Mononuclear cell (primary cell): ENCODE results near the gene MAG. TPM values are rescaled to one million over a fixed set of nuclear protein-coding genes. Genes with fewer than 3 reads are reported as not detected.

Experiments
- H3K27me3 ChIP-seq: 2 replicates; pipeline ENCODE4 v1.6.0; 2011; ENCODE audit warnings: low read length, control low read depth; ENCODE audit not compliant: insufficient read depth
- H3K4me1 ChIP-seq: 2 replicates; pipeline ENCODE4 v1.5.1; 2011; ENCODE audit warnings: mild to moderate bottlenecking, low read length, control low read depth; ENCODE audit not compliant: insufficient read depth
- H3K4me3 ChIP-seq: 2 replicates; pipeline ENCODE4 v1.5.1; 2011; ENCODE audit warnings: mild to moderate bottlenecking, low read length, moderate library complexity
- H3K9me3 ChIP-seq: 2 replicates; pipeline ENCODE4 v1.5.1; 2011; ENCODE audit warnings: low read depth, mild to moderate bottlenecking, control low read depth, low read length
- total RNA-seq: library from RNA; depleted of rRNA; stranded (reverse); fragments of >200 nt; gene quantifications from one replicate; pipeline ENCODE4 v1.2.3, GENCODE V29; 2012

MAG gene
- total RNA-seq, 1 donor = not detected

DNA sequence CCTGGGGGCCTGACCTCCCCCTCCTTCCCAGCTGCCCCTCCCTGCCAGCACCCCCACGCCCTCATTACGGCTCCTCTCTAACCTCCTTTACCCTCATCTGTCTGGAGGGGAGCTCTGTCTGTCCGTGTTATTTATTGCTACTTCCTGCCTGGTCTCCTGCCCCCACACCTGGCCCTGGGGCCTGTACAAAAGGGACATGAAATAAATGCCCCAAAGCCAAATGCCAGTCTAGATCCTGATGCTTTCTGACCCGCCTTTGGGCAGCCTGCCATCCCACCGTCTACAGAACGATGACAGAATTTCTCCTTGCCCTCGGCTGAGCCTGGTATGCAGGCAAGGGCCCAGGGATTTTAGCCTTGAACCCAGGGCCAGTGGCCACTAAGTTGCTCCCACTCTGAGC is 21.6 kb downstream of the MAG start:
- Histone ChIP-seq H3K27me3 (no peaks in the 10 kb centered on the region), H3K4me1 (peaks cover 22% of the 10 kb centered on the region), H3K4me3 (no peak overlapping the region), H3K9me3 (no peaks in the 10 kb centered on the region)

GRCh38 chr19:35314031-35314430 is 22.1 kb downstream of the MAG start:
- H3K4me3 ChIP-seq = no peak overlapping the region
- H3K4me1 ChIP-seq = peaks cover 26% of the 10 kb centered on the region
- H3K9me3 ChIP-seq = no peaks in the 10 kb centered on the region

GRCh38 chr19:35314858-35315470 is 23.0 kb downstream of the MAG start:
- no peak overlapping the region for H3K4me3 ChIP-seq

More at GRCh38 chr19:35314031-35314430, 22.1 kb downstream of the MAG start:
- H3K27me3 ChIP-seq = no peaks in the 10 kb centered on the region

GRCh38 chr19:35315883-35316282 is 23.9 kb downstream of the MAG start:
- no peaks in the 10 kb centered on the region for H3K27me3 ChIP-seq
- peaks cover 45% of the 10 kb centered on the region for H3K4me1 ChIP-seq
- no peak overlapping the region for H3K4me3 ChIP-seq
- no peaks in the 10 kb centered on the region for H3K9me3 ChIP-seq

More at GRCh38 chr19:35314858-35315470, 23.0 kb downstream of the MAG start:
- Histone ChIP-seq H3K4me1 (peaks cover 35% of the 10 kb centered on the region), H3K27me3 (no peaks in the 10 kb centered on the region), H3K9me3 (no peaks in the 10 kb centered on the region)

- H3K4me1 ChIP-seq = peaks cover 51% of the 10 kb centered on the region
- H3K27me3 ChIP-seq = no peaks in the 10 kb centered on the region
- H3K4me3 ChIP-seq = no peak overlapping the region
- no peaks in the 10 kb centered on the region for H3K9me3 ChIP-seq
Observed at GRCh38 chr19:35316560-35316959, 24.6 kb downstream of the MAG start.

- Histone ChIP-seq H3K4me3 (no peak overlapping the region), H3K27me3 (no peaks in the 10 kb centered on the region), H3K9me3 (no peaks in the 10 kb centered on the region), H3K4me1 (peaks cover 61% of the 10 kb centered on the region)
Observed at GRCh38 chr19:35317464-35318043, 25.6 kb downstream of the MAG start.

DNA sequence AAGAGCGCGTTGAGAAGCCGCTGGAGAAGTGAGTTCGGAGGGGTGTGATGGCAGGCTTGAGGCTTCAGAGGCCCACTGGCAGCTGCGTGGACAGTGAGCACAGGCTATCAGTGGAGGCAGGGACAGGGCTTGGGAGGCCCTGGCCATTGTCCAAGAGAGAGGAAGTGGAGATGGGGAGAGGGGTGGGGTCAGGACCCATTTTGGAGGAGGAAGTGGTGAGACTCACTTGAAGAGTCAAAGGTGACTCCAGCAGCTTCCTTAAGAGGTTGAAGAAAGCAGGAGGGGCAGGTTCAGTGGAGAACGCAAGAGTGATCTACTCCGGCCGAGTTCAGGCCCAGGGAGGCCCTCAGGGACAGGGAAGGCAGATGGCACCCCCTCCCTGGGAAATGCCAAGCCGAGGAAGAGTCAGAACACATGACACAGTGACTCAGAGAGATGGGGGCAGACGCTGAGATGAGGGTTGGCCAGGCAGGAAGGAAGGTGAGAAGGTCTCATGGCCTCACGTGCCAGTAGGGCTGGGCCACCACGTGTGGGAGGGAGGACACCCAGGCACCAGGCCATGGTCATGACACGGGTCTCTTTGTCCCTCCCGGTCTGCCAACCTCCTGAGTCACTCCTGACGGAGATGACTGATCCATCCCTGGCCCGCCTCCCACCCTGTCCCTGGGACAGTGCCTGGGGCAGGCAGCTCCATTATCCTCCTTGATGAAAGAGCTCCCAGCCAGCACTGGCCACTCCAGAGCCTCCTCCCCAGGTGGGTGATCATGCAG is 26.9 kb downstream of the MAG start:
- H3K4me3 ChIP-seq = no peak overlapping the region
- no peaks in the 10 kb centered on the region for H3K9me3 ChIP-seq
- no peaks in the 10 kb centered on the region for H3K27me3 ChIP-seq
- peaks cover 70% of the 10 kb centered on the region for H3K4me1 ChIP-seq

DNA sequence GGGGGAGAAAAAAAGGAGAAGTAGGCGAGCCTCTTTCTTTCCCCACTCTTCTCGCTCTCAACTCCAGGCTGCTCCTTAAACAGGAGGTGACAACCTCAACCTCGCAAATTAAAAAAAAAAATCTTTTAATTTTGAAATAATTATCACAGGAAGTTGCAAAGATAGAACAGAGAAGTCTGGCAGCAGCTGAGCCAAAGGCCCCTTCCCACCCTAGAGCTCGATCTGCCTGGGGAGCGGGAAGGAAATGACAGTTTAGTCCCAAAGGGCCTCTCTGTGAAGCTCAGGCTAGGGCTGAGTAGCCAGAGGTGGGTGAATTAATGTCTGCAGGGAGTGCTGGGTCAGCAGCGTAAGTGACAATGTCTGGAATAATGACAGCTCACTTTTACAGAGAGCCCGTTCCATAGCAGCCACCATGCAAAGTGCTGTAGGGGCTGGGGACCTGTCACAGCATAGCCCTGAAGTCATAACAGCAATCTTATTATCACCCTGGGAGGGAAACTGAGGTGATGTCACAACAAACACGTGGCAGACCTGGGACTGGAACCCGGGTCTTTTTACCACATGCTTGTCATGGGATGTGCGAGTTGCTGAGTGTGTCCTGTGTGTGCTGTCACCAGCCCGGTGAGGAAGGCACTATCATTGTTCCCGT is 28.2 kb downstream of the MAG start:
- Histone ChIP-seq H3K4me1 (peaks cover 77% of the 10 kb centered on the region), H3K27me3 (no peaks in the 10 kb centered on the region), H3K4me3 (no peak overlapping the region)

DNA sequence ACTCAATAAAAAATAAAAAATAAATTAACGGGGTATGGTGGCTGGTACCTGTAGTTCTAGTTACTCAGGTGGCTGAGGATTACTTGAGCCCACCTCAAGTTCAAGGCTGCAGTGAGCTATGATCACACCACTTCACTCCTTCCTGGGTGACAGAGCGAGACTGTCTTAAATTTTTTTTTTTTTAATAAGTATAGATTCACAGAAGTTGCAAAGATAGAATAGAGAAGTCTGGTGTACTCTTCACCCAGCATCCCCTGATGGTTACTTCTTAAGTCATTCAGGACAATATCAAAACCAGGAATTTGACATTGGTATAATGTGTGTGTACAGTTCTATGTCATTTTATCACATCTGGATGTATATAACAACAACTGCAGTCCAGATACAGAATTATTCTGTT is 29.3 kb downstream of the MAG start:
- Histone ChIP-seq H3K4me1 (peaks cover 77% of the 10 kb centered on the region), H3K9me3 (no peaks in the 10 kb centered on the region), H3K4me3 (no peak overlapping the region), H3K27me3 (no peaks in the 10 kb centered on the region)

More for the DNA sequence above, 28.2 kb downstream of the MAG start:
- H3K9me3 ChIP-seq = no peaks in the 10 kb centered on the region

DNA sequence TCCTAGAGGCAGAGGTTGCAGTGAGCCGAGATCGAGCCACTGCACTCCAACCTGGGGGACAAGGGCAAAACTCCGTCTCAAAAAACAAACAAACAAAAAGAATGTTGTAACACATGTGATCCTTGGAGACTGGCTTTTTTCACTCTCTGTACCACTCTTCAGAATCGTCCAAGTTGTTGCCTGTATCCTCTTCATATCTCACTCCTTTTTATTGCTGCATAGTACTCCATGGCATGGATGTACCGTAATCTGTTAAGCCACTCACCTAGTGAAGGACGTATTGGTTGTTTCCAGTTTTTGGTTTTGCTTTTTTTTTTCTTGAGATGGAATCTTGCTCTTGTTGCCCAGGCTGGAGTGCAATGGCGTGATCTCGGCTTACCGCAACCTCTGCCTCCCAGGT is 30.1 kb downstream of the MAG start:
- H3K9me3 ChIP-seq = no peaks in the 10 kb centered on the region
- H3K4me1 ChIP-seq = peaks cover 75% of the 10 kb centered on the region
- no peaks in the 10 kb centered on the region for H3K27me3 ChIP-seq
- H3K4me3 ChIP-seq = no peak overlapping the region

DNA sequence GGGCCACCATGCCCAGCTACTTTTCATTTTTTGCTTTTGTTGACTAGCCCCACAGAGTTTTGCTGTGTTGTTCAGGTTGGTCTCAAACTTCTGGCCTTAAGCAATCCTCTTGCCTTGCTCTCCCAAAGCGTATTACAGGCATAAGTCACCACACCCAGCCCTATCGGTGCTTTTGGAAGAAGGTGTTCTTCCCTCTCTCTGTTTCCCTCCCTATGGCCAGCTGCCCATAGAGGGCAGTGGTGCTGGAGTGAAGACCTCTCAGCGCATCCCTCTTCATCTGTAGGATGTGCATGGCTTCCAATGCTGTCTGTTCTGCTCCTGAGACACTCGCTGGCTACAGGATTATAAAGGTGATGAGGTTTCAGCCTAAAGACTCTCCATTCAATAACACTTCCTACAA is 35.7 kb downstream of the MAG start:
- Histone ChIP-seq H3K9me3 (no peaks in the 10 kb centered on the region), H3K4me1 (peaks cover 42% of the 10 kb centered on the region), H3K27me3 (no peaks in the 10 kb centered on the region), H3K4me3 (no peak overlapping the region)

GRCh38 chr19:35328851-35329285 is 36.9 kb downstream of the MAG start, which contains the start of gene CD22:
Gene CD22 (plus strand): TSS chr19:35329187. CDS start chr19:35332041, 2,854 bp downstream.
- Histone ChIP-seq H3K4me3 (peak within 1 kb of the TSS; percentile 54), H3K9me3 (no peaks in the 10 kb centered on the region), H3K27me3 (no peaks in the 10 kb centered on the region), H3K4me1 (peaks cover 39% of the 10 kb centered on the region)

DNA sequence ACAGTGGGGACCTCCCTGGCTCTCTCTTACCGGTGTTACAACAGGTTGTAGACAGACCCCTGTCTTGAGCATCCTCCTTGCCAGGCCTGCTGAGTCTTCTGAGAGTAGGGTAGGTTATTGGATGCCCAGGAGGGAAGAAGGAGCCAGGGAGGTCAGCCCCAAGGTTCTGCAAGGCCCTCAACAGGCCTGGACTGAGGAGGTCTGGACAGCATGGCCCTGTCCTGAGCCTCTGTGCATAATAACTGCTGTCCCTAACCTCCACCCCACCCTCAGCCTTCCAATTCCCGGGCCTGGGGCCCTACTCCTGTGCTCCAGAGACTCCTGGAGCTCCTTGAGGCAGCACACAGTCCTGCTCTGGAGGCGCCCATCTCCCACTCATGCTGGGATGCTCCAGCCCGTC is 37.4 kb downstream of the MAG start:
- no peaks in the 10 kb centered on the region for H3K27me3 ChIP-seq
- no peaks in the 10 kb centered on the region for H3K9me3 ChIP-seq
- peak overlapping the region; percentile 54 for H3K4me3 ChIP-seq
- H3K4me1 ChIP-seq = peaks cover 39% of the 10 kb centered on the region

GRCh38 chr19:35330475-35330874 is 38.5 kb downstream of the MAG start:
- no peaks in the 10 kb centered on the region for H3K27me3 ChIP-seq
- H3K9me3 ChIP-seq = no peaks in the 10 kb centered on the region
- H3K4me1 ChIP-seq = peaks cover 38% of the 10 kb centered on the region
- peak overlapping the region; percentile 54 for H3K4me3 ChIP-seq
